Measurements from ENCODE around the gene SRCAP.
A peak's percentile ranks its signal among the peaks of the same experiment; 100 is the strongest.

Gene SRCAP

GRCh38 chr16:30771726-30772125 is 72.8 kb downstream of the SRCAP start:
- no peak overlapping the region for H3K4me3 ChIP-seq (ENCODE audit: low read depth, low read length)
- TF ChIP-seq CTCF (IDR thresholded peaks at IDR 0.05; ENCODE audit: borderline replicate concordance, insufficient read depth, low read depth, low read length), result no peak

GRCh38 chr16:30773826-30774225 is 74.9 kb downstream of the SRCAP start:
- no peak for TF ChIP-seq CTCF (IDR thresholded peaks at IDR 0.05; ENCODE audit: borderline replicate concordance, insufficient read depth, low read depth, low read length)
- H3K4me3 ChIP-seq (ENCODE audit: low read depth, low read length), result no peak overlapping the region

GRCh38 chr16:30774367-30775130 is 75.6 kb downstream of the SRCAP start:
- peak overlapping the region; percentile 64 for H3K4me3 ChIP-seq (ENCODE audit: low read depth, low read length)
- no peak for TF ChIP-seq CTCF (IDR thresholded peaks at IDR 0.05; ENCODE audit: borderline replicate concordance, insufficient read depth, low read depth, low read length)

GRCh38 chr16:30775131-30775391 is 76.1 kb downstream of the SRCAP start:
- peak overlapping the region; percentile 64 for H3K4me3 ChIP-seq (ENCODE audit: low read depth, low read length)
- no peak for TF ChIP-seq CTCF (IDR thresholded peaks at IDR 0.05; ENCODE audit: borderline replicate concordance, insufficient read depth, low read depth, low read length)

GRCh38 chr16:30775392-30776188 is 76.6 kb downstream of the SRCAP start:
- peak overlapping the region; percentile 64 for H3K4me3 ChIP-seq (ENCODE audit: low read depth, low read length)
- TF ChIP-seq CTCF (IDR thresholded peaks at IDR 0.05; ENCODE audit: borderline replicate concordance, insufficient read depth, low read depth, low read length), result no peak

- TF ChIP-seq CTCF (IDR thresholded peaks at IDR 0.05; ENCODE audit: borderline replicate concordance, insufficient read depth, low read depth, low read length), result no peak
- H3K4me3 ChIP-seq (ENCODE audit: low read depth, low read length), result no peak overlapping the region
Observed at GRCh38 chr16:30777591-30778297, 78.8 kb downstream of the SRCAP start.
